Stimulated activated CD8-positive, alpha-beta memory T cell treated with anti-CD3 and anti-CD28 coated beads, Interleukin-15, amount 100 ng/mL, for 1 hour (primary cell): ENCODE measurements around the gene IRF4.

Source experiments
- DNase-seq: peaks from one replicate; pipeline ENCODE4 v3.0.0-alpha.2; 2020; ENCODE audit warnings: low read depth

IRF4 gene

DNA sequence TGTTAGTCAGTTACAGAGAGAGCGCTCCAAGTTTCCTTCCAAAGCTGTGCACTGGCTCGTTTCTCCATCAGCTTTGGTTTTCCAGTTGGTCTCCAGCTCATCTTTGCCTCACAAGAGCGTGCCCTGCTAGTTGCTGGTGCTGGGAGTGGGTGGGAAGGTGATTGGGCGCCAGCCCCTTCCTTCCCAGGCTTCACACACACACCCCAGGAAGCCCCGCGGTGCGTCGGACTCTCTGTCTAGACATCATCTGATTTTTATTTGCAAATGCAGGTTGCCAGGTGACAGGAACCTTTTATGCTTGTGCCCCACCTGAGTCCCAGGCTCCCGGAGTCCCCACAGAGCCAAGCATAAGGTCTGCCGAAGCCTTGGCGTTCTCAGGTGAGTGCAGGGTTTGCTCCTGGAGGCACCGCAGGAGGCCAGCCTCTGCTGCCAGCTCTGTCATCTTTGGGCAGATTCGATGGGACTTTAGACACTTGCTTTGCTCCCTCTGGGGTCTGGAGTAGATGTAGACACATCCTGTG is 7.1 kb downstream of the IRF4 start:
- no peak for DNase-seq

DNA sequence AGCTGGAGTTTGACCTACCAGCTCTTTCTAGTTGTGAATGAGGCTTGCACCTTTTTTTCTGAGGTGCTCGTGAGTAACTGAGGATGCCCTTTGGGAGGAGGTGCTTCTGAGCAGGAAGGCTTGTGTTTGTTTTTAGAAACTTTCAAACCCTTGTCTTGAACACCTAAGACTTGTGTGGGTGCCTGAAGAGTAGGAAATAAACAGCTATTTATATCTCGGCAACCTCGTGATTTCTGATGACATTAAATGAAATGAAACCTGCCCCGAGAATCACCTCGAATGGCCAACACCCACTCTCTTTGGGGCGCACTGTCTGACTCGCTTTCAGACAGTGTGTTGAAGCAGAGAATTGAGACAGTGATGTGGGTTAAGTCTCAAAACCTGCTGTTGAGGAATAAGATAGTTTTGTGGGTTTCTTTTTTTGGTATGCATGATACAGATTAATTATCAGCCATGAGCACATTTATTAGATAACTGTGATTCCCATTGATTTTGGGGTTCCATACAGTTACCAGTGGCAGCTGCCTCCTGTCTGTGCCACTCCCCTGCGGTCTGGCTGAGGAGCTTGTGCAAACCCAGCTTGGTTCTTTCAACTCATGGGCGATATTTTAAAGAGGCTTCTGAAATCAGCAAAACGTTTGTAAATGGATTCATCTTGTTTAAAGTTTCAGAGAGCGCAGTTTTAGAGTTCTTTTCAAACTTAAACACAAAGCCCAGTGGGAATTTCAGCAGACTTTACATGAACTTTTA is 8.4 kb downstream of the IRF4 start:
- no peak for DNase-seq

DNA sequence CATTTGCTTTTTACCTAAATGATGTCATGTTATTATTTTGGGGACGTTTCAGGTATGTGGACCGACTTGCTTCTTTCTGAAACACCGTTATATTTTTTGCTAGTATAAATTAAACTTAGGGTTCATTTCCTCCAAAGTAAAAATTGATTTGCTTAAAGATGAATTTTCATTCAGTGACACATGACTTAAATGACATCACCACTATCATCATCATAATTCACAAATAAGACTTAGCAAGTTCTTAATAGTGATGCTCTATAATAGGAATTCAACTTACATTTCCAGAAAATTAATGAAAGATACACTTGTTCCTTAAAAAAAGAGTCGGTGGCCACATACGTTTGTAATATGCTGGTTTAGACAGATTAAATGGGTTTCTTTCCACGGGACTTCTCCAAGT is 9.3 kb downstream of the IRF4 start:
- DNase-seq = no peak

DNA sequence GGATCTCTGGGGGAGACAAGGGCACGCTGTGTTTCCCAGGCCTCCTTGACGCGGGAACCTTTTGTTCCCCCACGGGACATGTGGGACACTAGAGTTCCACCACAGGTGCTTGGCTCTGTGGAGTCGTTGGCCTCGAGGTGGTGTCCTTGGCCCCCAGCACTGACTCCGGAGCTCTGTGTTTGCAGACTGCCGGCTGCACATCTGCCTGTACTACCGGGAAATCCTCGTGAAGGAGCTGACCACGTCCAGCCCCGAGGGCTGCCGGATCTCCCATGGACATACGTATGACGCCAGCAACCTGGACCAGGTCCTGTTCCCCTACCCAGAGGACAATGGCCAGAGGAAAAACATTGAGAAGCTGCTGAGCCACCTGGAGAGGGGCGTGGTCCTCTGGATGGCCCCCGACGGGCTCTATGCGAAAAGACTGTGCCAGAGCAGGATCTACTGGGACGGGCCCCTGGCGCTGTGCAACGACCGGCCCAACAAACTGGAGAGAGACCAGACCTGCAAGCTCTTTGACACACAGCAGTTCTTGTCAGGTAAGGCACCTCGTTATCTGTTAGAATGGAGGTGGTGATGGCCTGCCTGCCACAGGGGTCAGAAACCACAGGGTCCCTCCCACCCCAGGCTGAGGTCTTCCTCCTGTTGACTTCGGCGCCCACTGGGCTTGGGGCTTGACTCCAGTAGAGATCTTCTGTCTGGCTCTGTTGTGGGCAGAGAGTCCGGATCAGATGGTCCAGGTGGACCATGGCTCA is 9.9 kb downstream of the IRF4 start:
- DNase-seq = no peak

DNA sequence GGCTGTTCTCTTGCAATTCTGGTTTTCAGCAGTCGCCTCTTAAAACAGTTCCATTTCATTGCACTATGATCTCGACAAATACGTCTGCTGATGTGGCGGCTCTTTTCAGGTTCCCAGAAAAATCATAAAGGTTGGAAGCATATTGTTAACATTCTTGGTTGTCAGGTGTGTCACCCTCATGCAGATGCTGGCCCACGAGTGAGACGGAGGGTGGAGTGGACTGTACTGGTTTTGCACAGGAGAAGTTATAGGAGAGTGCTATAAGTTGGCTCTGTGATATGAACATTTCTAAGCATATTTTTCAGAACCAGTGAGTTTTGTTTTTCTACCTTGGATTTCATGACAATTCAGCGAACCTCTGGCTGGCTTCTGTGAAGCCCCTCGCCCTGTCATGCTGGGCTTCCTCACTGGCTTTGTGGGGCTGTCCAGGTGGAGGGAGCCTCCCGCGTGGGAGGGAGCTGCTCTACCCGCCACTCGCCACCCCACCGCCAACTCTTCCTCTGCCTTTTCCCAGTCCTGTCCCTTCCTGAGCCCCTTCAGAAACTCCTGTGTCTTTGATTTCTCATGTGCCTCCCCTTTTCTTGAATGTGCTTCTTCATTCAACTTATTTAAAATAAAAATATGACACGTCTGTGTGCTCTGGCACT is 10.6 kb downstream of the IRF4 start:
- no peak for DNase-seq

DNA sequence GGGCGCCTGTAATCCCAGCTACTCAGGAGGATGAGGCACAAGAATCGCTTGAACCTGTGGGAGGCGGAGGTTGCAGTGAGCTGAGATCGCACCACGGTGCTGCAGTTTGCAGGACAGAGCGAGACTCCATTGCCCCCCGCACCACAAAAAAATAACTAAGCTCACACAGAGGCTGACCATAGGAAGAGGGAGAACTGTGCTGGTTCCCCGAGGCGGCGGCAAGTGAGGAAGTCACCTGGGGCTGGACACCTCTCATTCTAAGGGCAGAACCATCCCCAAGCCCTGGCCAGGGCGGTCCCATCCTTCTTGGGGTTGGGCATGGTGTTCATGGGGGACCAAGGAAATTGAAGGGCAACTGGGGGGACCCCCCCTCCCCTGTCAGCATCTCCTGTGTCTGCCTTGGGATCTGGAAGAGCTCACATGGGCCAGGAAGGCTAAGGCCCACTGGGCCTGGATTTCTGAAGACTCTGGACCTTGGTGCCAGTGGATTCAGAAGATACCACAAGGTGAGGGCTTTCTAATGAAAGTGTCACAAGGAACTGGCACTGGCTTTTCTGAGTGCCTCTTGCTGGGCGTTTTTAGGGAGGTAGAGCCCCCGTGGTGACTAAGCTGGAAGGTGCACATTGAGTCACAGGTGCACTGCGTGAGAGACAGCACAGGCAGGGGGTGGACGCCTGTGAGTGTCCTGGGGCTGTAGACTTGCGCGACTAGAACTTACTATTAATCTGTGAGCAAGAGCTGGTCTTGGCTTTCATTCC is 11.5 kb downstream of the IRF4 start:
- no peak for DNase-seq

DNA sequence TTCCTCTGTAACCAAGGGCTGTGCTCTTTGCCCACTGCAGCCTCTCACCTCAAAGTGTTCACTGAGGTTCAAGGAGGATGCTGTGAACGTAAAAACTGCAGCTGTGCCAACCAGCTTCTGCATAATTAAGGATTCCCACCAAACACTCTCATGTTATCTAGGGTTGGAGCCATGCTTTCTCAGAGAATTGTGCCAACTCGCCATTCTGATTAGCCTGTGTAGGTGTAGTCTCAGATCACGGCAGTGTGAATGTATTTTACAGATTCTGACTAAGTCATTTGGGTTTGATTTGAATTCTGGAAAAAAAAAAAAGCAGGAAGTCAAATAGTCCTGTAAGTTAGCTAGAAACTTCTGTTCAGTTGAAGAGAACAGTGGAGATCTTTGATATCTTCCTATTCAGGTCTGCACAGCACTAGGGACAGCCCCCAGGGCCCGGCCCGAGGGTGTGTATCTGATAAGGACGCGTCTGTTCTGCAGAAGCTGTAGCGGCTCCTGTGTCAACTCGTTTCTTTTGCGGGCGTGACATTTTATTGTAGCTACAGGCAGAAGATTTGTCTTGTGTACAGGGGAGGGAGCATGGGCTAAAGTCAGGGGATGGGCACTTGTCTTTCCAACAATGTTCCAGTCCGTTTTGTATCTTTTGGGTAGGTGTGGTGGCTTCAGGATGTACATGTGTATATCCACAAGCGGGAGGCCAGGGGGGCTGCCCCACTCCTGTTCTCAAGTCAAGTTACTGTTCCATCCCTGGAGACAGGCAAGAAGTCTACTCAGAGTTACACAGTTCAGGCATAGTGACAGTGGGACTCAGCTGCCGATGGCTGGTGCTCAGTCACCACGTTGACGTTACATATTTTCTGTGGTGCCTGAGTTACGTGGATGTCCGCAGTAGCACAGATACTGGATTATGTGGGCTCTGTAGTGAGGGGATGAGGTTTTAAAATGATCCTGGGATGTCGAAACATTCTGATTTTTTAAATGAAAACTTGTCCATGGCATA is 12.4 kb downstream of the IRF4 start:
- DNase-seq = peak; percentile 17

DNA sequence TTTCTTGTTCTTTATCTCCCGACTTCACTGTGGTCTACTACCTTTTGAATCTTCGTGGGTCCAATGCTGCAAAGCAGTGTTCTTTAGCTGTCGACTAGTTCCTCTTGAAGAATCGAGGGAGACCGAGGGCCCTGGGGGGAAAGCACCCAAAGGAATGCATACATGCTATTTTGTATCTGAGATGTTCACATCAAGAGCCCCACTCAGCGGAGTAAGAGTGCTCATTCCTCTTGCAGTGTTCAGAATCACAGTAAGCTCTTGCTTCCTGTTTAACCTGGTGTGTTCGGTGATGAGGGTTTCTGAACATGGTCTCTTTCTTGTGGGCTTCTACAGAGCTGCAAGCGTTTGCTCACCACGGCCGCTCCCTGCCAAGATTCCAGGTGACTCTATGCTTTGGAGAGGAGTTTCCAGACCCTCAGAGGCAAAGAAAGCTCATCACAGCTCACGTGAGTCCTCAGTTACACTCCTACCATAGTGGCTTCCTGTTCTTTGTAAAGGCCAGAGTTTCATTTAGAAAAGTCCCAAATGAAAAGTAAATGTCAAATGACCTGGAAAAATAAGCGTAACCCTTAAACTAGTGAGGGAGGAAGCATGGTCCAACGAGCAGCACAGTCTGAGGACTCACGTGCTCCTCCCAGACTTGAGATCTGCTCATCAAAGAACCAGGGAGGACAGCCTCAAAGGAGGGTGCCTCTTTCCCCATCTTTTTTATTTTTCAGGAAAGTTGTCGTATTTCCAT is 13.3 kb downstream of the IRF4 start:
- DNase-seq = no peak

DNA sequence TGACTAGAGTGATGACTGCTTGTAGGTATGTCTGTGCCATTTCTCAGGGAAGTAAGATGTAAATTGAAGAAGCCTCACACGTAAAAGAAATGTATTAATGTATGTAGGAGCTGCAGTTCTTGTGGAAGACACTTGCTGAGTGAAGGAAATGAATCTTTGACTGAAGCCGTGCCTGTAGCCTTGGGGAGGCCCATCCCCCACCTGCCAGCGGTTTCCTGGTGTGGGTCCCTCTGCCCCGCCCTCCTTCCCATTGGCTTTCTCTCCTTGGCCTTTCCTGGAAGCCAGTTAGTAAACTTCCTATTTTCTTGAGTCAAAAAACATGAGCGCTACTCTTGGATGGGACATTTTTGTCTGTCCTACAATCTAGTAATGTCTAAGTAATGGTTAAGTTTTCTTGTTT is 16.6 kb downstream of the IRF4 start:
- no peak for DNase-seq

DNA sequence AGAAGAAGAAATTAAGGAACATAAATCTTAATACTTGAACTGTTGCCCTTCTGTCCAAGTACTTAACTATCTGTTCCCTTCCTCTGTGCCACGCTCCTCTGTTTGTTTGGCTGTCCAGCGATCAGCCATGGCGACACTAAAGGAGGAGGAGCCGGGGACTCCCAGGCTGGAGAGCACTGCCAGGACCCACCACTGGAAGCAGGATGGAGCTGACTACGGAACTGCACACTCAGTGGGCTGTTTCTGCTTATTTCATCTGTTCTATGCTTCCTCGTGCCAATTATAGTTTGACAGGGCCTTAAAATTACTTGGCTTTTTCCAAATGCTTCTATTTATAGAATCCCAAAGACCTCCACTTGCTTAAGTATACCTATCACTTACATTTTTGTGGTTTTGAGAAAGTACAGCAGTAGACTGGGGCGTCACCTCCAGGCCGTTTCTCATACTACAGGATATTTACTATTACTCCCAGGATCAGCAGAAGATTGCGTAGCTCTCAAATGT is 17.1 kb downstream of the IRF4 start:
- no peak for DNase-seq

DNA sequence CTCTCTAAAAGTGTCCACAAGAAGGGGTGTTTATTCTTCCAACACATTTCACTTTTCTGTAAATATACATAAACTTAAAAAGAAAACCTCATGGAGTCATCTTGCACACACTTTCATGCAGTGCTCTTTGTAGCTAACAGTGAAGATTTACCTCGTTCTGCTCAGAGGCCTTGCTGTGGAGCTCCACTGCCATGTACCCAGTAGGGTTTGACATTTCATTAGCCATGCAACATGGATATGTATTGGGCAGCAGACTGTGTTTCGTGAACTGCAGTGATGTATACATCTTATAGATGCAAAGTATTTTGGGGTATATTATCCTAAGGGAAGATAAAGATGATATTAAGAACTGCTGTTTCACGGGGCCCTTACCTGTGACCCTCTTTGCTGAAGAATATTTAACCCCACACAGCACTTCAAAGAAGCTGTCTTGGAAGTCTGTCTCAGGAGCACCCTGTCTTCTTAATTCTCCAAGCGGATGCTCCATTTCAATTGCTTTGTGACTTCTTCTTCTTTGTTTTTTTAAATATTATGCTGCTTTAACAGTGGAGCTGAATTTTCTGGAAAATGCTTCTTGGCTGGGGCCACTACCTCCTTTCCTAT is 17.9 kb downstream of the IRF4 start:
- no peak for DNase-seq

DNA sequence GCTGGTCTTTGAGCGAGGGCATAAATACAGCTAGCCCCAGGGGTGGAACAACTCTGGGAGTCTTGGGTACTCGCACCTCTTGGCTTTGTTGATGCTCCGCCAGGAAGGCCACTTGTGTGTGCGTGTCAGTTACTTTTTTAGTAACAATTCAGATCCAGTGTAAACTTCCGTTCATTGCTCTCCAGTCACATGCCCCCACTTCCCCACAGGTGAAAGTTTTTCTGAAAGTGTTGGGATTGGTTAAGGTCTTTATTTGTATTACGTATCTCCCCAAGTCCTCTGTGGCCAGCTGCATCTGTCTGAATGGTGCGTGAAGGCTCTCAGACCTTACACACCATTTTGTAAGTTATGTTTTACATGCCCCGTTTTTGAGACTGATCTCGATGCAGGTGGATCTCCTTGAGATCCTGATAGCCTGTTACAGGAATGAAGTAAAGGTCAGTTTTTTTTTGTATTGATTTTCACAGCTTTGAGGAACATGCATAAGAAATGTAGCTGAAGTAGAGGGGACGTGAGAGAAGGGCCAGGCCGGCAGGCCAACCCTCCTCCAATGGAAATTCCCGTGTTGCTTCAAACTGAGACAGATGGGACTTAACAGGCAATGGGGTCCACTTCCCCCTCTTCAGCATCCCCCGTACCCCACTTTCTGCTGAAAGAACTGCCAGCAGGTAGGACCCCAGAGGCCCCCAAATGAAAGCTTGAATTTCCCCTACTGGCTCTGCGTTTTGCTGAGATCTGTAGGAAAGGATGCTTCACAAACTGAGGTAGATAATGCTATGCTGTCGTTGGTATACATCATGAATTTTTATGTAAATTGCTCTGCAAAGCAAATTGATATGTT is 19.2 kb downstream of the IRF4 start:
- no peak for DNase-seq

DNA sequence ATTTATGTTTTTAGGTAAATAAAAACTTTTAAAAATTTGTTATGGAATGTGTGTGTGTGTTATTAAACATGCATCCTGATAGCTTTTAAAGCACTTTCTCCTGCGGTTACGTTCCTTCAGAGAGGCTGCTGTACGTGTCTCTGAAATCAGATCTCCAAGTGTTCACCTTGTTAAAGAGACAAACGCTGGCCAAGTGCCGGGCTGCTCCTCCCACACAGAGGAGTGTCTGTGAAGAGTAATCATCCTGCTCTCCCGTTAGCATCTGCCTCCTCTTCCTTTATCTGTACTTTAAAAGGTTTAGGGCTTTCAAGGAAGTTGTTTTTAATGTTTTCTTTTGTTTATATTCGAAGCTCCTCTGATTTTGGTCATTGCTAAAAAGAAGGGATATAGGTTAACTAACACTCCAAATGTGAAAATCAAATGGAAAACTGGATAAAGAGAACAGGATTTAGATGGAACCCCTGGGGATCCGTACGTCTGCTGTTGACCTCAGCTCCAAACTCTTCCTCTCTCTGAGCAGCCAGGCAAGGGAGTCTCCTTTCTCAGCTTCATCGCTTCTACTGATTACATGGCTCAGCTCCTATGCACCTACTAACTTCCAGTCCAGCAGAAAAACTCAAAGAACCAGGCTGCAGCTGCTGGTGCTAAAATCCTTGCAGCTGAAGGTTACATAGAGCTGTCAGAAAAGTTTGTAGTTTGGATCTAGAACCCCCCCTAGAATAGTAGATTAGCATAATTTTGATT is 20.0 kb downstream of the IRF4 start:
- DNase-seq = no peak

DNA sequence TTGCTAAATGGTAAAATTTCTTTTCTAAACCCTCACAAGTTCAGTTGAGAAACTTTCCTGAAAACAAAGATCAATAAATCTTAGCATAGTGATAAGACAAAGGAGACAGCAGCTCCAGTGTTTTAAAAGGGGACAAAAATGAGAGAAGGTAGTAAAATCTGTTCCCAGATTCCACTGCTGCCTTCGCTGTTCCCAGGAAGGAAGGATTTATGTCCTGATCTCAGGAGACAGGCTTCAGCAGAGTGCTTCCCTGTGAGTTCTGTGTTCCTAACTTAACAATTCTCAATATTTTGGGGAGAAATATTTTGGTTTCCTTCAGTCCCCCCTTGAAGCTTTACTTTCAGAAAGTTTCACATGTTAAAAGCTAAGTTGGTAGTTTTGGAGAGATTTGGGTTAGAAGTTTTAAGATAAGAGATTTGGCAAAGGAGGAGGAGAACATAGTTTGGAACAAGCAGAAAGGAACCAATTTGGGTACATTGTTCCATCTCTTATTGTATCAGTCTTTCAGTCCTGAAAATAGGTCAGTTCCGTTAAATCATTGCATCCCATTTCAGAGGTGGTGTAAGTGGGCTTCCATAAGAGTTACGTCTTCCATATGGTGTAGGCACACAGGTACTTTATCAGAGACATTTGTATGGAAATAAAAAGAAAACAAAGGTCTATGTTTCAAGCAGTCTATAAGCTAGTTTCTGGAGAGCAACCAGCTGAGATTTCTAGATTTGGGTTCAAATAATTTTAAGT is 20.8 kb downstream of the IRF4 start:
- no peak for DNase-seq

DNA sequence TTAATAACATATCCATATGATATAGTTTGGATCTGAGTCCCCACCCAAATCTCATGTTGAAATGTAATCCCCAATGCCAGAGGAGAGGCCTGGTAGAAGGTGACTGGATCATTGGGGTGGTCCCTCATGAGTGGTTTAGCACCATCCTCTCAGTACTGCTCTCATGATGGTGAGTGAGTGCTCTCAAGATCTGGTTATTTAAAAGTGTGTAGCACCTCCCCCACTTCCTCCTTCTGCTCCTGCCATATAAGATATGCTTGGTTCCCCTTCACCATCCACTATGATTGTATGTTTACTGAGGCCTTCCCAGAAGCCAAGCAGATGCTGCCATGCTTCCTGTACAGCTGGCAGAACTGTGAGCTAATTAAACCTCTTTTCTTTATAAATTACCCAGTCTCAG is 22.9 kb downstream of the IRF4 start:
- DNase-seq = no peak

DNA sequence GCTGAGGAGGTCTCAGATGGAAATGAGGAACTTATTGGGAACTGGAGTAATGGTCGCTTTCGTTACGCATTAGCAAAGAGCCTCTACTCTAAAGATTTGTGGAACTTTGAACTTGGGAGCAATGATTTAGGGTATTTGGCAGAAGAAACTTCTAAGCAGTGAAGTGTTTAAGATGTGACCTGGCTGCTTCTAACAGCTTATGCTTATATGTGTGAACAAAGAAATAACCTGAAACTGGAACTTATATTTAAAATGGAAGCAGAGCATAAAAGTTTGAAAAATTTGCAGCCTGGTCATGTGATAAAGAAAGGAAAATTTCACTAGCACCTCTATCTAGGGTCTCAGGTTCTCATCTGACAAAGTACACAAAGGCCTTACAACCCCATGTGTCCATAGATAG is 23.5 kb downstream of the IRF4 start:
- DNase-seq = no peak

DNA sequence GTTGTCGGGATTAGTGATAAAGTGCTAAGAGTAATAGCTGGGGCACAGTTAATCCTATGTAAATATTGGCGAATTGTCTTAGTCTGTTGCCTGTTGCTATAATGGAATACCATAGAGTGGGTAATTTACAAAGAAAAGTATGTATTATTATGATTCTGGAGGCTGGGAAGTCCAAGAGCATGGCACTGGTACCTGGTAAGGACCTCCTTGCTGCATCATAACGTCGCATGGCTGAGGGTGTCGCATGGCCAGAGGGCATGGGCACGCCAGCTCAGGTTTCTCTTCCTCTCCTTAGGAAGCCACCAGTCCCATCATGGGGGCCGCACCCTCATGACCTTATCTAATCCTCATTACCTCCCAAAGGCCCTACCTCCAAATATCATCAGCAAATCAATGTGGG is 29.7 kb downstream of the IRF4 start:
- no peak for DNase-seq
